Lung (tissue), 12 donors: ENCODE measurements around the gene APBA2. TPM values are rescaled to one million over a fixed set of nuclear protein-coding genes. Genes with fewer than 3 reads are reported as not detected.

Experiments used
- ATAC-seq: fragments of 200-7000 bp; cut with Tn5 transposase; one replicate; pipeline ENCODE4 v1.9.1; 2020; ENCODE audit warnings: moderate number of reproducible peaks; ENCODE audit not compliant: insufficient read depth, low FRiP score
- DNase-seq, 3 donors: peaks; one replicate each; pipeline ENCODE4 v3.0.0-alpha.2; 2013 to 2017
- H3K27ac ChIP-seq, 2 donors: one replicate each; pipeline ENCODE4 v1.5.1; 2013; ENCODE audit warnings: mild to moderate bottlenecking in 2 of 2, moderate library complexity in 2 of 2, control low read depth in 1 of 2, inconsistent platforms in 1 of 2, low read depth in 1 of 2, low read length in 1 of 2
- H3K27me3 ChIP-seq, 3 donors: one replicate each; pipeline ENCODE4 v1.5.1; 2013; ENCODE audit warnings: low read length in 2 of 3; ENCODE audit not compliant: control insufficient read depth in 3 of 3, insufficient read depth in 3 of 3
- H3K36me3 ChIP-seq, 4 donors: one replicate each; pipeline ENCODE4 v1.5.1; 2013; ENCODE audit warnings: low read length in 4 of 4, mild to moderate bottlenecking in 1 of 4, moderate library complexity in 1 of 4; ENCODE audit not compliant: control insufficient read depth in 4 of 4, insufficient read depth in 4 of 4
- H3K4me1 ChIP-seq, 5 donors: one replicate each; pipeline ENCODE4 v1.5.1; 2013; ENCODE audit warnings: low read length in 5 of 5, mild to moderate bottlenecking in 2 of 5, moderate library complexity in 1 of 5; ENCODE audit not compliant: control insufficient read depth in 5 of 5, insufficient read depth in 5 of 5
- H3K4me3 ChIP-seq: one replicate; pipeline ENCODE4 v1.5.1; 2013; ENCODE audit warnings: mild to moderate bottlenecking, control low read depth, moderate library complexity
- H3K9ac ChIP-seq, 2 donors: one replicate each; pipeline ENCODE4 v1.5.1; 2013; ENCODE audit warnings: low read length in 2 of 2, control low read depth in 1 of 2; ENCODE audit not compliant: insufficient read depth in 1 of 2
- H3K9me3 ChIP-seq, 4 donors: one replicate each; pipeline ENCODE4 v1.5.1; 2013; ENCODE audit warnings: low read length in 3 of 4, mild to moderate bottlenecking in 1 of 4, moderate library complexity in 1 of 4; ENCODE audit not compliant: control insufficient read depth in 4 of 4, insufficient read depth in 3 of 4
- CTCF ChIP-seq: IDR thresholded peaks from 2 replicates; pipeline ENCODE4 v1.5.1; 2012; ENCODE audit warnings: mild to moderate bottlenecking; ENCODE audit errors: control extremely low read depth, extremely low read depth
- WGBS, 2 donors: extraction: QIAGEN DNeasy Blood & Tissue Kit; methylation state at CpG; one replicate each; pipeline ENCODE4 v1.1.7; 2013; 5-methylcytosine and 5-hydroxymethylcytosine counted together
- polyA plus RNA-seq, 2 donors: library from polyadenylated mRNA; stranded (reverse); fragments of 200-250 nt; gene quantifications; one replicate each; pipeline ENCODE4 v1.2.1, GENCODE V29; 2013
- total RNA-seq, 2 donors: library from RNA; depleted of rRNA in 1 of 2; stranded (reverse); fragments of >200 nt in 1 of 2; gene quantifications; one replicate each; pipeline ENCODE4 v1.2.1, GENCODE V29; 2014 to 2021
- donor health status: control.
- donor health status: control.
- donor health status: Bipolar disorder and iron deficiency.
- donor health status: healthy.
- donor health status: DM: yes; HTN: yes; CAD: no.

The APBA2 gene
- total and polyA plus RNA-seq, 4 donors: 1.6 to 18.3 (median 4.5) TPM

GRCh38 chr15:29120593-29121368, 235.0 kb downstream of the APBA2 start:
- no peaks in the 10 kb centered on the region for H3K36me3 ChIP-seq
- H3K9me3 ChIP-seq: no peaks in the 10 kb centered on the region
- ATAC-seq (no peak), DNase-seq (no peak)
- H3K9ac ChIP-seq: no peak overlapping the region
- no peaks in the 10 kb centered on the region for H3K27me3 ChIP-seq
- peaks cover 0 to 3% (median 0%) of the 10 kb centered on the region in 5 donors for H3K4me1 ChIP-seq
- H3K27ac ChIP-seq: no peak overlapping the region
- no peak for TF ChIP-seq CTCF
- WGBS, 2 donors: 91 to 95% methylated on average over 20 of the region's 20 CpGs
- H3K4me3 ChIP-seq: no peak overlapping the region

GRCh38 chr15:29121369-29121656, 235.5 kb downstream of the APBA2 start:
- no peak for TF ChIP-seq CTCF
- ATAC-seq: no peak
- H3K4me3 ChIP-seq: no peak overlapping the region
- no peak overlapping the region for H3K9ac ChIP-seq
- H3K4me1 ChIP-seq: no peaks in the 10 kb centered on the region
- H3K36me3 ChIP-seq: no peaks in the 10 kb centered on the region
- H3K27me3 ChIP-seq: no peaks in the 10 kb centered on the region
- no peaks in the 10 kb centered on the region for H3K9me3 ChIP-seq
- no peak for DNase-seq
- no peak overlapping the region for H3K27ac ChIP-seq
- 82 to 92% methylated on average over 7 of the region's 7 CpGs for WGBS, 2 donors

DNA sequence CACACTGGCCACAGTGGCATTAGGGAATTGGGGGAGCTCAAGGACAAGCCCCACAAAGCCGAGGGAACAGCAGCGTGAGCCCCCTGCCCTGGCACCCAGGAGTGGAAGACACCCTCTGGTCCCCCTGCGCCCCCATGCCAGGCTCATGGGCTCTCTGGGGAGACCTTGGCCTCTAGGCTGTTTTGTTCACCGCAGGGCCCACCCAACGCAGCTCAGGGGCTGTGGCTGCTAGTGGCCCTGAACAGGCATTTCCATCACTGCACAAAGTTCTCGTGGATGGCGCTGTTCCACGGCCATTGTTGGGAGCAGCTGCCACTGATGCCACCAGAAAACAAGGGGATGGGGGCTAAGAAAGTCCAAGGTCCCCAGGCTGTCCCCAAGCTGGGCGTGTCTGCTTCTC, 236.1 kb downstream of the APBA2 start:
- WGBS, 2 donors: 82 to 87% methylated on average over 9 of the region's 9 CpGs

More for the DNA sequence above, 236.1 kb downstream of the APBA2 start:
- no peak for ATAC-seq
- Histone ChIP-seq H3K9me3 (no peaks in the 10 kb centered on the region), H3K4me1 (no peaks in the 10 kb centered on the region), H3K27ac (no peak overlapping the region), H3K36me3 (no peaks in the 10 kb centered on the region), H3K9ac (no peak overlapping the region), H3K27me3 (no peaks in the 10 kb centered on the region), H3K4me3 (no peak overlapping the region)
- TF ChIP-seq CTCF: no peak
- DNase-seq: no peak
